GM18873 (cell line): ENCODE results near the gene MCUB.
"Not testable (repeated sequence)": the region's sequence is repeated elsewhere in the genome, so short reads cannot be mapped to it uniquely, and the experiment has no call there.

ENCODE experiments used
- ATAC-seq: cut with Tn5 transposase; IDR thresholded peaks from one replicate; pipeline ENCODE4 v1.9.1; 2021; ENCODE audit warnings: mild to moderate bottlenecking, moderate library complexity, moderate number of reproducible peaks; ENCODE audit not compliant: unreplicated experiment, low FRiP score

MCUB gene

GRCh38 chr4:109675181-109675580 is 115.1 kb downstream of the MCUB start:
- ATAC-seq = no peak

GRCh38 chr4:109675843-109676242 is 115.8 kb downstream of the MCUB start:
- no peak for ATAC-seq

- no peak for ATAC-seq
Measured at GRCh38 chr4:109676886-109677285, 116.8 kb downstream of the MCUB start.

- ATAC-seq = not testable (repeated sequence)
Measured at GRCh38 chr4:109678472-109678871, 118.4 kb downstream of the MCUB start.

- ATAC-seq = not testable (repeated sequence)
Measured at GRCh38 chr4:109678925-109679324, 118.9 kb downstream of the MCUB start.

- no peak for ATAC-seq
Measured at GRCh38 chr4:109682875-109683274, 122.8 kb downstream of the MCUB start.

GRCh38 chr4:109683621-109684253 is 123.7 kb downstream of the MCUB start:
- no peak for ATAC-seq

GRCh38 chr4:109684727-109685126 is 124.7 kb downstream of the MCUB start:
- ATAC-seq = no peak

- ATAC-seq = peak; percentile 87
Measured at GRCh38 chr4:109690690-109691410, 130.8 kb downstream of the MCUB start.

- no peak for ATAC-seq
Measured at GRCh38 chr4:109691411-109691920, 131.4 kb downstream of the MCUB start.

- no peak for ATAC-seq
Measured at GRCh38 chr4:109698656-109699055, 138.6 kb downstream of the MCUB start.

- ATAC-seq = no peak
Measured at GRCh38 chr4:109699553-109700225, 139.6 kb downstream of the MCUB start.

GRCh38 chr4:109701566-109702410 is 141.7 kb downstream of the MCUB start:
- ATAC-seq = no peak

GRCh38 chr4:109702950-109703663 is 143.1 kb downstream of the MCUB start, which contains the start of gene CASP6:
TSS of gene CASP6 (minus strand) at chr4:109703445. CDS start at chr4:109703395, 50 bp downstream.
- ATAC-seq = peak; percentile 58

- ATAC-seq = no peak
Measured at GRCh38 chr4:109703664-109704361, 143.8 kb downstream of the MCUB start.

GRCh38 chr4:109708435-109708834 is 148.4 kb downstream of the MCUB start:
- ATAC-seq = no peak

- ATAC-seq = peak; percentile 94
Measured at GRCh38 chr4:109708990-109709389, 148.9 kb downstream of the MCUB start.

GRCh38 chr4:109713500-109713899 is 153.5 kb downstream of the MCUB start:
- ATAC-seq = no peak

GRCh38 chr4:109718759-109719158 is 158.7 kb downstream of the MCUB start:
- no peak for ATAC-seq
